Measurements from ENCODE around the gene RNF180. TPM values are rescaled to one million over a fixed set of nuclear protein-coding genes. Genes with fewer than 3 reads are reported as not detected.
A peak's percentile ranks its signal among the peaks of the same experiment; 100 is the strongest.
"Not testable (repeated sequence)": the region's sequence is repeated elsewhere in the genome, so short reads cannot be mapped to it uniquely, and the experiment has no call there.

RNF180 gene
- total and polyA plus RNA-seq, 8 donors = 1.3 to 7.2 (median 5.7) TPM

- no peak for ATAC-seq
- Histone ChIP-seq H3K27me3 (no peaks in the 10 kb centered on the region), H3K4me1 (peaks cover 0 to 6% (median 3%) of the 10 kb centered on the region in 3 donors), H3K27ac (no peak overlapping the region), H3K4me3 (no peak overlapping the region), H3K36me3 (no peaks in the 10 kb centered on the region), H3K9me3 (no peaks in the 10 kb centered on the region)
- DNase-seq = no peak
- TF ChIP-seq CTCF (IDR thresholded peaks at IDR 0.05) = no peak
- no peak for FAIRE-seq
- intact Hi-C loops (cut with DNase I) = no loop called here
- 49 to 62% methylated on average over 2 of the region's 2 CpGs for WGBS, 2 donors
These were observed 47.4 kb downstream of the RNF180 start for GRCh38 chr5:64213011-64213410.

- TF ChIP-seq CTCF (IDR thresholded peaks at IDR 0.05) = no peak
- no peaks in the 10 kb centered on the region for H3K9me3 ChIP-seq
- FAIRE-seq = no peak
- H3K4me3 ChIP-seq = no peak overlapping the region
- no peaks in the 10 kb centered on the region for H3K27me3 ChIP-seq
- intact Hi-C loops (cut with DNase I) = no loop called here
- no peak for DNase-seq
- ATAC-seq = peak in 1 of 4 donors; percentile 20
- no peak overlapping the region for H3K27ac ChIP-seq
- peaks cover 0 to 6% (median 3%) of the 10 kb centered on the region in 3 donors for H3K4me1 ChIP-seq
- H3K36me3 ChIP-seq = no peaks in the 10 kb centered on the region
- WGBS, 2 donors = 55 to 60% methylated on average over 5 of the region's 5 CpGs
These were observed 47.9 kb downstream of the RNF180 start for GRCh38 chr5:64213531-64213930.

GRCh38 chr5:64214132-64214531, 48.5 kb downstream of the RNF180 start:
- no peak for TF ChIP-seq CTCF (IDR thresholded peaks at IDR 0.05)
- 87 to 89% methylated on average over 3 of the region's 3 CpGs for WGBS, 2 donors
- Histone ChIP-seq H3K4me1 (peaks cover 0 to 4% (median 3%) of the 10 kb centered on the region in 3 donors), H3K9me3 (no peaks in the 10 kb centered on the region), H3K4me3 (no peak overlapping the region), H3K27ac (no peak overlapping the region), H3K27me3 (no peaks in the 10 kb centered on the region), H3K36me3 (no peaks in the 10 kb centered on the region)
- no peak for FAIRE-seq
- no peak for DNase-seq
- intact Hi-C loops (cut with DNase I) = no loop called here
- ATAC-seq = peak in 1 of 4 donors; percentile 41

GRCh38 chr5:64221911-64222310, 56.3 kb downstream of the RNF180 start:
- intact Hi-C loops (cut with DNase I) = no loop called here
- Histone ChIP-seq H3K36me3 (no peaks in the 10 kb centered on the region), H3K27ac (no peak overlapping the region), H3K4me1 (no peaks in the 10 kb centered on the region), H3K9me3 (no peaks in the 10 kb centered on the region), H3K27me3 (no peaks in the 10 kb centered on the region), H3K4me3 (no peak overlapping the region)
- no peak for TF ChIP-seq CTCF (IDR thresholded peaks at IDR 0.05)
- no peak for FAIRE-seq
- DNase-seq = no peak
- WGBS, 2 donors = 94 to 97% methylated on average over 1 of the region's 1 CpG
- no peak for ATAC-seq

GRCh38 chr5:64225286-64225981, 59.8 kb downstream of the RNF180 start:
- H3K36me3 ChIP-seq; ATAC-seq; H3K9me3 ChIP-seq; FAIRE-seq; H3K27ac ChIP-seq; H3K27me3 ChIP-seq; intact Hi-C loops (cut with DNase I); H3K4me1 ChIP-seq; H3K4me3 ChIP-seq: not testable (repeated sequence)
- DNase-seq = peak in 1 of 6 donors; percentile 52
- WGBS, 2 donors = 98 to 99% methylated on average over 41 to 50 of the region's 50 CpGs

GRCh38 chr5:64227131-64227537, 61.5 kb downstream of the RNF180 start:
- DNase-seq = peak in 1 of 6 donors; percentile 45
- FAIRE-seq; intact Hi-C loops (cut with DNase I): not testable (repeated sequence)

More at GRCh38 chr5:64227131-64227537, 61.5 kb downstream of the RNF180 start:
- not testable (repeated sequence) for H3K4me3 ChIP-seq, H3K36me3 ChIP-seq, H3K27ac ChIP-seq, ATAC-seq, H3K4me1 ChIP-seq, H3K9me3 ChIP-seq, H3K27me3 ChIP-seq
- WGBS, 2 donors = 91 to 98% methylated on average over 7 of the region's 7 CpGs

Data from pancreas (tissue), 10 donors.